HepG2 (cell line): ENCODE measurements around the gene ITSN2. TPM values are rescaled to one million over a fixed set of nuclear protein-coding genes. Genes with fewer than 3 reads are reported as not detected.

ENCODE experiments used
- AKAP8 ChIP-seq: sonication (generic); formaldehyde crosslinking; IDR thresholded peaks from 2 replicates; pipeline ENCODE4 v1.5.1; 2020; ENCODE audit warnings: mild to moderate bottlenecking, missing genetic modification reagents
- CBFB ChIP-seq: sonication (generic); formaldehyde crosslinking; IDR thresholded peaks from 2 replicates; pipeline ENCODE4 v1.4.0; 2020; ENCODE audit warnings: missing genetic modification reagents
- FOXM1 ChIP-seq: sonication (generic); formaldehyde crosslinking; IDR thresholded peaks from 2 replicates; pipeline ENCODE4 v1.5.0; 2020; ENCODE audit warnings: missing genetic modification reagents
- FOXO1 ChIP-seq: sonication (generic); formaldehyde crosslinking; IDR thresholded peaks from 2 replicates; pipeline ENCODE4 v1.4.0; 2020; ENCODE audit warnings: missing genetic modification reagents
- NCOA5 ChIP-seq: sonication (generic); formaldehyde crosslinking; IDR thresholded peaks from 2 replicates; pipeline ENCODE4 v1.4.0; 2020; ENCODE audit warnings: missing genetic modification reagents
- PHF21A ChIP-seq: sonication (generic); formaldehyde crosslinking; IDR thresholded peaks from 2 replicates; pipeline ENCODE4 v1.5.0; 2020; ENCODE audit warnings: mild to moderate bottlenecking, missing genetic modification reagents
- PHF8 ChIP-seq: sonication (generic); formaldehyde crosslinking; IDR thresholded peaks from 2 replicates; pipeline ENCODE4 v1.5.0; 2020; ENCODE audit warnings: missing genetic modification reagents
- SAP130 ChIP-seq: IDR thresholded peaks from 2 replicates; pipeline ENCODE4 v1.6.1; 2016; ENCODE audit warnings: low read depth
- SP4 ChIP-seq: sonication (generic); formaldehyde crosslinking; IDR thresholded peaks from 2 replicates; pipeline ENCODE4 v1.8.1; 2023; ENCODE audit warnings: mild to moderate bottlenecking, missing genetic modification reagents
- TBX2 ChIP-seq: sonication (generic); formaldehyde crosslinking; IDR thresholded peaks from 2 replicates; pipeline ENCODE4 v1.5.0; 2020; ENCODE audit warnings: missing genetic modification reagents, mild to moderate bottlenecking, borderline replicate concordance
- TCF7 ChIP-seq: sonication (generic); IDR thresholded peaks from 2 replicates; pipeline ENCODE4 v1.6.1; 2016; ENCODE audit warnings: antibody characterized with exemption, low read depth
- ZBTB38 ChIP-seq: sonication (generic); formaldehyde crosslinking; IDR thresholded peaks from 2 replicates; pipeline ENCODE4 v1.5.1; 2020; ENCODE audit warnings: mild to moderate bottlenecking, missing genetic modification reagents
- ZFP36L1 ChIP-seq: sonication (generic); formaldehyde crosslinking; IDR thresholded peaks from 2 replicates; pipeline ENCODE4 v1.8.0; 2022; ENCODE audit warnings: mild to moderate bottlenecking, missing genetic modification reagents, moderate library complexity
- ZNF44 ChIP-seq: sonication (generic); formaldehyde crosslinking; IDR thresholded peaks from 2 replicates; pipeline ENCODE4 v1.5.1; 2020; ENCODE audit warnings: mild to moderate bottlenecking, missing genetic modification reagents
- ZNF441 ChIP-seq: sonication (generic); formaldehyde crosslinking; IDR thresholded peaks from 2 replicates; pipeline ENCODE4 v1.7.0; 2021; ENCODE audit warnings: missing genetic modification reagents, borderline replicate concordance
- ZNF530 ChIP-seq: sonication (generic); formaldehyde crosslinking; IDR thresholded peaks from 2 replicates; pipeline ENCODE4 v1.5.0; 2020; ENCODE audit warnings: low read depth, mild to moderate bottlenecking, missing genetic modification reagents
- ZNF883 ChIP-seq: sonication (generic); formaldehyde crosslinking; IDR thresholded peaks from 2 replicates; pipeline ENCODE4 v1.5.1; 2020; ENCODE audit warnings: mild to moderate bottlenecking, missing genetic modification reagents; ENCODE audit errors: not compliant biosample characterization
- polyA plus RNA-seq, 8 experiments: library from polyadenylated mRNA; depleted of rRNA in 3 of 8; stranded (reverse) in 7 of 8; unstranded in 1 of 8; fragments of >200 nt; fragmentation: Illumina TruSeq in 4 of 8; extraction: Trizol in 4 of 8; gene quantifications; 2 replicates each; pipeline versions ENCODE4 v1.2.1 to v1.2.3, GENCODE V29; 2011 to 2016; ENCODE audit warnings: low read depth in 4 of 8, missing spikeins in 1 of 8, mixed read lengths in 1 of 8; ENCODE audit not compliant: insufficient read depth in 1 of 8
- total RNA-seq, 5 experiments: library from RNA; depleted of rRNA; stranded (reverse); fragments of >200 nt; fragmentation: Illumina TruSeq; extraction: Trizol; gene quantifications; 2 replicates each; pipeline ENCODE4 v1.2.3, GENCODE V29; 2016; ENCODE audit warnings: low read depth in 1 of 5
- TF ChIP-seq, protein P1 (sequence below), 2 experiments: sonication (generic) in 1 of 2; formaldehyde crosslinking in 1 of 2; IDR thresholded peaks; 2 replicates each; pipeline versions ENCODE4 v1.4.0 to v1.6.1; 2016 to 2020; ENCODE audit warnings: borderline replicate concordance in 1 of 2, low read depth in 1 of 2, mild to moderate bottlenecking in 1 of 2, missing genetic modification reagents in 1 of 2
- TF ChIP-seq, protein P2 (sequence below): sonication (generic); formaldehyde crosslinking; IDR thresholded peaks from 2 replicates; pipeline ENCODE4 v1.4.0; 2020; ENCODE audit warnings: missing genetic modification reagents, borderline replicate concordance
- TF ChIP-seq, protein P3 (sequence below): IDR thresholded peaks from 2 replicates; pipeline ENCODE4 v1.6.1; 2012; ENCODE audit warnings: inconsistent platforms

The ITSN2 gene
- total and polyA plus RNA-seq, 2 of the 13 experiments (the other 11 are each of a cell fraction or from before 2014, with no cell fraction given) = 26.0 to 26.6 TPM

DNA sequence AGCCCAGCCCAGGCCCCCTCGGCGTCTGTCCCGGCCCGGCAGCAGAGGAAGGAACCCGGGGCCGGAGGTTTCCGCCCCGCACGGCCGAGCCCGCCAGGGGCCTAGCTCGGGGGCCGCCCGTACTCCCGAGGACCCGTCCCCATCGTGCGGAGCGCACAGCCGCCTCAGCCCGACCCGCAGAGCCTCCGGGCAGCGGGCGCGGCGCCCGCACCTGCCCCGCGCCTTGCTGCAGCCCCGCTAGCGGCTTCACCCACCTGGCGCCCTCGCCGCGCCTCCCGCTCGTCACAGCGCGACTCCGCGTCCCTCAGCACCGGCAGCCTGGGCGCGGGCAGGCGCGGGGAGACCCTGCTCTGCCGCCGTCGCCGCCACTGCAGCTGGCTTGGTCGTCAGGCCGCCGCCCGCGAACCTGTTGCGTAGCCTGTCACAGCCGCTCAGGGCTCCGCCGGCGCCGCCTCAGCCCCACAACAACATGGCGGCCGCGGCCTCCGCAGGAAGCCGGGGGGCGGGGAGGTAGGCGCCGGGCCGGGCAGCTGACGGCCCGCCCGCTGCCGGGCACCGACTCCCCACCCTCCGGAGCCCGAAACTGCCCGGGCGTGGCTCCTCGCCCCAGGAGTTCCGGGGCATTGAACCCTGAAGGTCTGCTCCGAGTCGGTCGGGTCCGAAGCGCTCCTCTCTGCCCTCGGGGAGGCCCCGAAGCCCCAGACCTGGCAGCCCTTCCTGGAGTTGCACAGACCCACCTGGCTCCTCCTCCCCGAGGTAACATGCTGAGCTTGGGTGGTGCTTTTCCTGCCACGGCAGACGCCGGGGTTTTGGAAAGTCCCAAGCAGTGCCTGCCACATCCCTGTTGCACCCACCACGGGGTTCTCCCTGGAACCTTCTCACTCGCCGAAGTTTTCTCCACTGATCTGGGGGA is at the start of gene ITSN2 (continued):
- TF ChIP-seq CBFB (CRISPR knock-in tag) (no peak), ZBTB38 (CRISPR knock-in tag) (peak; percentile 80), ZNF441 (CRISPR knock-in tag) (peak; percentile 54; the same call in 1 of the 2 replicates), FOXO1 (CRISPR knock-in tag) (no peak; the same call in 1 of the 2 replicates), NCOA5 (CRISPR knock-in tag) (no peak), ZNF44 (CRISPR knock-in tag) (no peak), TCF7 (no peak), ZFP36L1 (CRISPR knock-in tag) (0 out of 2 replicates have a peak, but pooled peaks have one; percentile 26), SP4 (CRISPR knock-in tag) (peak; percentile 76), ZNF883 (CRISPR knock-in tag) (peak; percentile 44), FOXM1 (no peak), PHF21A (CRISPR knock-in tag) (peak; percentile 36; the same call in 1 of the 2 replicates), ZNF530 (no peak), TBX2 (CRISPR knock-in tag) (peak; percentile 65; the same call in 1 of the 2 replicates), SAP130 (CRISPR knock-in tag) (peak; percentile 79), PHF8 (CRISPR knock-in tag) (peak; percentile 89), AKAP8 (no peak; the same call in 1 of the 2 replicates)
- TF ChIP-seq, protein P1, sequence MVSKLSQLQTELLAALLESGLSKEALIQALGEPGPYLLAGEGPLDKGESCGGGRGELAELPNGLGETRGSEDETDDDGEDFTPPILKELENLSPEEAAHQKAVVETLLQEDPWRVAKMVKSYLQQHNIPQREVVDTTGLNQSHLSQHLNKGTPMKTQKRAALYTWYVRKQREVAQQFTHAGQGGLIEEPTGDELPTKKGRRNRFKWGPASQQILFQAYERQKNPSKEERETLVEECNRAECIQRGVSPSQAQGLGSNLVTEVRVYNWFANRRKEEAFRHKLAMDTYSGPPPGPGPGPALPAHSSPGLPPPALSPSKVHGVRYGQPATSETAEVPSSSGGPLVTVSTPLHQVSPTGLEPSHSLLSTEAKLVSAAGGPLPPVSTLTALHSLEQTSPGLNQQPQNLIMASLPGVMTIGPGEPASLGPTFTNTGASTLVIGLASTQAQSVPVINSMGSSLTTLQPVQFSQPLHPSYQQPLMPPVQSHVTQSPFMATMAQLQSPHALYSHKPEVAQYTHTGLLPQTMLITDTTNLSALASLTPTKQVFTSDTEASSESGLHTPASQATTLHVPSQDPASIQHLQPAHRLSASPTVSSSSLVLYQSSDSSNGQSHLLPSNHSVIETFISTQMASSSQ (IDR thresholded peaks at IDR 0.05; ENCODE audit: low read depth) = no peak
- TF ChIP-seq, protein P1 (CRISPR knock-in tag; IDR thresholded peaks at IDR 0.05; ENCODE audit: borderline replicate concordance) = peak; percentile 53; the same call in 1 of the 2 replicates
- TF ChIP-seq, protein P2, sequence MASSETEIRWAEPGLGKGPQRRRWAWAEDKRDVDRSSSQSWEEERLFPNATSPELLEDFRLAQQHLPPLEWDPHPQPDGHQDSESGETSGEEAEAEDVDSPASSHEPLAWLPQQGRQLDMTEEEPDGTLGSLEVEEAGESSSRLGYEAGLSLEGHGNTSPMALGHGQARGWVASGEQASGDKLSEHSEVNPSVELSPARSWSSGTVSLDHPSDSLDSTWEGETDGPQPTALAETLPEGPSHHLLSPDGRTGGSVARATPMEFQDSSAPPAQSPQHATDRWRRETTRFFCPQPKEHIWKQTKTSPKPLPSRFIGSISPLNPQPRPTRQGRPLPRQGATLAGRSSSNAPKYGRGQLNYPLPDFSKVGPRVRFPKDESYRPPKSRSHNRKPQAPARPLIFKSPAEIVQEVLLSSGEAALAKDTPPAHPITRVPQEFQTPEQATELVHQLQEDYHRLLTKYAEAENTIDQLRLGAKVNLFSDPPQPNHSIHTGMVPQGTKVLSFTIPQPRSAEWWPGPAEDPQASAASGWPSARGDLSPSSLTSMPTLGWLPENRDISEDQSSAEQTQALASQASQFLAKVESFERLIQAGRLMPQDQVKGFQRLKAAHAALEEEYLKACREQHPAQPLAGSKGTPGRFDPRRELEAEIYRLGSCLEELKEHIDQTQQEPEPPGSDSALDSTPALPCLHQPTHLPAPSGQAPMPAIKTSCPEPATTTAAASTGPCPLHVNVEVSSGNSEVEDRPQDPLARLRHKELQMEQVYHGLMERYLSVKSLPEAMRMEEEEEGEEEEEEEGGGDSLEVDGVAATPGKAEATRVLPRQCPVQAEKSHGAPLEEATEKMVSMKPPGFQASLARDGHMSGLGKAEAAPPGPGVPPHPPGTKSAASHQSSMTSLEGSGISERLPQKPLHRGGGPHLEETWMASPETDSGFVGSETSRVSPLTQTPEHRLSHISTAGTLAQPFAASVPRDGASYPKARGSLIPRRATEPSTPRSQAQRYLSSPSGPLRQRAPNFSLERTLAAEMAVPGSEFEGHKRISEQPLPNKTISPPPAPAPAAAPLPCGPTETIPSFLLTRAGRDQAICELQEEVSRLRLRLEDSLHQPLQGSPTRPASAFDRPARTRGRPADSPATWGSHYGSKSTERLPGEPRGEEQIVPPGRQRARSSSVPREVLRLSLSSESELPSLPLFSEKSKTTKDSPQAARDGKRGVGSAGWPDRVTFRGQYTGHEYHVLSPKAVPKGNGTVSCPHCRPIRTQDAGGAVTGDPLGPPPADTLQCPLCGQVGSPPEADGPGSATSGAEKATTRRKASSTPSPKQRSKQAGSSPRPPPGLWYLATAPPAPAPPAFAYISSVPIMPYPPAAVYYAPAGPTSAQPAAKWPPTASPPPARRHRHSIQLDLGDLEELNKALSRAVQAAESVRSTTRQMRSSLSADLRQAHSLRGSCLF = no peak
- TF ChIP-seq, protein P3, sequence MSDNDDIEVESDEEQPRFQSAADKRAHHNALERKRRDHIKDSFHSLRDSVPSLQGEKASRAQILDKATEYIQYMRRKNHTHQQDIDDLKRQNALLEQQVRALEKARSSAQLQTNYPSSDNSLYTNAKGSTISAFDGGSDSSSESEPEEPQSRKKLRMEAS = peak; percentile 73
